Measurements from ENCODE around the gene AIRE.
A peak's percentile ranks its signal among the peaks of the same experiment; 100 is the strongest.

DNA sequence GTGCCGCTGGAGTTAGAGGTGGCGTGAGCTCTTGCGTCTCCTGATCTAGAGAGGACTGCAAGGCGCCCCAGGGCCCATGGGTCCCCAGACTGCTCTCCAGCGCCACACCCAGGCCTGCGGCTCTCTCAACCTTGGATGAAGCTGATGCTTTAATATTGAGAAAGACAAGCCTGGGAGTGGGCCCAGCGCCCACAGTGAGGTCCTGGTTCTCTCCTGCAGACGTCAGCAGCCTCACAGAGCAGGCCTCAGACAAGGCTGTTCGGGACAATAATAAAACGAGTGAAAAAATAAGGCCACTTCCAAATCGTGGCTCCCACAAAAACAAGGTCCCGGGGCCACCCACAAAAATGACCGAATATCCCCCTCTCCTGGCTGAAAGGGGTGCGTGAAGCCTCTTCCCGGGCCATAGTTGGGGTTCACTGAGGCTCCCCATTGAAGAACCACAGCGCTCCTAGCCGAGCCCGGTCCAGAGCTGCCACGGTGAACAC lies 18.0 kb upstream of the AIRE start:
- TF ChIP-seq, protein P1, sequence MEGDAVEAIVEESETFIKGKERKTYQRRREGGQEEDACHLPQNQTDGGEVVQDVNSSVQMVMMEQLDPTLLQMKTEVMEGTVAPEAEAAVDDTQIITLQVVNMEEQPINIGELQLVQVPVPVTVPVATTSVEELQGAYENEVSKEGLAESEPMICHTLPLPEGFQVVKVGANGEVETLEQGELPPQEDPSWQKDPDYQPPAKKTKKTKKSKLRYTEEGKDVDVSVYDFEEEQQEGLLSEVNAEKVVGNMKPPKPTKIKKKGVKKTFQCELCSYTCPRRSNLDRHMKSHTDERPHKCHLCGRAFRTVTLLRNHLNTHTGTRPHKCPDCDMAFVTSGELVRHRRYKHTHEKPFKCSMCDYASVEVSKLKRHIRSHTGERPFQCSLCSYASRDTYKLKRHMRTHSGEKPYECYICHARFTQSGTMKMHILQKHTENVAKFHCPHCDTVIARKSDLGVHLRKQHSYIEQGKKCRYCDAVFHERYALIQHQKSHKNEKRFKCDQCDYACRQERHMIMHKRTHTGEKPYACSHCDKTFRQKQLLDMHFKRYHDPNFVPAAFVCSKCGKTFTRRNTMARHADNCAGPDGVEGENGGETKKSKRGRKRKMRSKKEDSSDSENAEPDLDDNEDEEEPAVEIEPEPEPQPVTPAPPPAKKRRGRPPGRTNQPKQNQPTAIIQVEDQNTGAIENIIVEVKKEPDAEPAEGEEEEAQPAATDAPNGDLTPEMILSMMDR (IDR thresholded peaks at IDR 0.05), result peak; percentile 35
- TF ChIP-seq EZH2 (IDR thresholded peaks at IDR 0.05) (no peak), EZH2phosphoT487 (IDR thresholded peaks at IDR 0.05) (no peak)
